DLD1 (cell line): ENCODE results near the gene POLR2H.
"Not testable (repeated sequence)": the region's sequence is repeated elsewhere in the genome, so short reads cannot be mapped to it uniquely, and the experiment has no call there.

ENCODE experiments used
- in situ Hi-C: cut with HindIII; loops from 2 replicates; pipeline ENCODE4 v1.10.0; 2017; ENCODE audit warnings: low sequenced_read_pairs

POLR2H gene

GRCh38 chr3:184335661-184336546 lies 25.6 kb upstream of the POLR2H start:
- in situ Hi-C loops = no loop called here

- in situ Hi-C loops = no loop called here
Measured at GRCh38 chr3:184336547-184337398, 24.7 kb upstream of the POLR2H start.

GRCh38 chr3:184337399-184337714 lies 24.2 kb upstream of the POLR2H start, which contains the start of gene FAM131A:
TSS of gene FAM131A (plus strand) at chr3:184337600. CDS start at chr3:184337631, 31 bp downstream.
- in situ Hi-C loops = no loop called here

DNA sequence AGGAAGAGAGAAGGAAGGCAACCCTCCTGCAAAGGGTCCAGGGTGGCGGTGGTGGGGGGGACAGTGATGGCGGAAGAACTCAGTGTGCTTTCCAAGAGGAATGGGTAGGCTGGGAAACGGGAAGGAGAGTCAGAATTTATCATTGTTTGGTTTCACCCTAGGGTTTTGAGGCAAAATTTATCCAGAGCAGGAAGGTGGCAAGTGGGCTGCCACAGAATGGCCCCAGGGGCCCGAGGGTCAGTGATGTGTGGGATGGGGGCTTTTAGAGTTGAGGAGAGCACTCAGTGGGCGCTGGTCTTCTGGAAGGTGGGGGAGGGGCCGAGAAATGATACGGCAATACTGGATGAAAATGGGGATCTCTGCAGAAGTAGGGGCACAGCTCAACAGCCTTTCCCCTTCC lies 23.5 kb upstream of the POLR2H start:
- in situ Hi-C loops = no loop called here

- in situ Hi-C loops = no loop called here
Measured at GRCh38 chr3:184338511-184338945, 23.0 kb upstream of the POLR2H start.

- in situ Hi-C loops = no loop called here
Measured at GRCh38 chr3:184339001-184339400, 22.5 kb upstream of the POLR2H start.

DNA sequence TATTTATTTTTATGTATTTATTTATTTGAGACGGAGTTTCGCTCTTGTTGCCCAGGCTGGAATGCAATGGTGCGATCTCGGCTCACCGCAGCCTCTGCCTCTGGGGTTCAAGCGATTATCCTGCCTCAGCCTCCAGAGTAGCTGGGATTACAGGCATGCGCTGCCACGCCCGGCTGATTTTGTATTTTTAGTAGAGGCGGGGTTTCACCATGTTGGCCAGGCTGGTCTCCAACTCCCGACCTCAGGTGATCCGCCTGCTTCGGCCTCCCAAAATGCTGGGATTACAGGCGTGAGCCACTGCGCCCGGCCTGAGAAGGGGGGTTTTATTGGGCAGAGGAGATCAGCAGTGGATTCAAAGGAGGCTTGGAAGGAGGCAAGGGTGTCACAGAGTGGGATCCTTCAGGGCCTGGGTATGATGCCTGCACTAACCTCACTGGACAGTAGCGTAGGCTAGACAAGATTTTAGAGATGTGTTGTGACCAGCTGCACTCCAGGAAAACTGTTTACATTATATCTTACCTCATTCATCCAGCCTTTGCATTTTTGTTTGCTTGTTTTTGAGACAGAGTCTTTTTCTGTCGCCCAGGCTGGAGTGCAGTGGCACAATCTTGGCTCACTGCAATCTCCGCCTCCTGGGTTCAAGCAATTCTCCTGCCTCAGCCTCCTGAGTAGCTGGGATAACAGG lies 21.9 kb upstream of the POLR2H start:
- in situ Hi-C loops = not testable (repeated sequence)

- in situ Hi-C loops = no loop called here
Measured at GRCh38 chr3:184341925-184342324, 19.6 kb upstream of the POLR2H start.

DNA sequence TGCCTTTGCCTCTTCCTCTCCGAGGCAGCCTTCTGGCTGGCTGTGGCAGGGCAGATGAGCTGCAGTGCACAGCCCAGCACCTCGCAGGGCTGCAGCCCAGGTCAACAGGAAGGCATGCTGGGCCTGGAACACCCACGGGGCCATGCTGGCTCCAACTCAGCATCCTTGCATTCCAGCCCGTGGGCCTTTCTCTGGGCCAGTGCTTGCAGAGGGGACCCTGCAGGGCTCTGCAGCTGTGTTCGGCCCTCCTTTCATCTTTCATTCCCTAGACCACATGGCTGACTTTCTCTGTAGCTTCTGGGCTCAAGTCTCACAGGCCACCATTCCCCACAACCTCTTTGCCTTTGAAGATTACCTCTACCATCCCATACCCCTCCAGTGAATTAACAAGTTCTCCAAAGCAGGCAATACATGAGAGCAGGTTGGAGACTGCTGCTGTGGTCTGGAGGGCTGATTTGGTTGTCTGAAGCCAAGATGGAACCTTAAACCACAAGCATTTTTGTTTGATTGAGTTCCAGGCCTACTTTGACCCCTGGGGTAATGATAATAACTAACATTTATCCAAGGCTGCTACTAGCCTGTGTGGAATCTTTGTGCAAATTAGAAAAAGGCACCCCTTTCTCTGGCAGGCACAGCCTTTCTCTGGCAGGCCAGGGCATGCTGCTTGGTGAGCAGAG lies 18.2 kb upstream of the POLR2H start:
- in situ Hi-C loops = no loop called here

DNA sequence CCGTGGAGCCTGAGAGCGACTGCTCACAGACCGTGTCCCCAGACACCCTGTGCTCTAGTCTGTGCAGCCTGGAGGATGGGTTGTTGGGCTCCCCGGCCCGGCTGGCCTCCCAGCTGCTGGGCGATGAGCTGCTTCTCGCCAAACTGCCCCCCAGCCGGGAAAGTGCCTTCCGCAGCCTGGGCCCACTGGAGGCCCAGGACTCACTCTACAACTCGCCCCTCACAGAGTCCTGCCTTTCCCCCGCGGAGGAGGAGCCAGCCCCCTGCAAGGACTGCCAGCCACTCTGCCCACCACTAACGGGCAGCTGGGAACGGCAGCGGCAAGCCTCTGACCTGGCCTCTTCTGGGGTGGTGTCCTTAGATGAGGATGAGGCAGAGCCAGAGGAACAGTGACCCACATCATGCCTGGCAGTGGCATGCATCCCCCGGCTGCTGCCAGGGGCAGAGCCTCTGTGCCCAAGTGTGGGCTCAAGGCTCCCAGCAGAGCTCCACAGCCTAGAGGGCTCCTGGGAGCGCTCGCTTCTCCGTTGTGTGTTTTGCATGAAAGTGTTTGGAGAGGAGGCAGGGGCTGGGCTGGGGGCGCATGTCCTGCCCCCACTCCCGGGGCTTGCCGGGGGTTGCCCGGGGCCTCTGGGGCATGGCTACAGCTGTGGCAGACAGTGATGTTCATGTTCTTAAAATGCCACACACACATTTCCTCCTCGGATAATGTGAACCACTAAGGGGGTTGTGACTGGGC lies 16.8 kb upstream of the POLR2H start:
- in situ Hi-C loops = no loop called here

- in situ Hi-C loops = no loop called here
Measured at GRCh38 chr3:184345317-184346144, 16.0 kb upstream of the POLR2H start.

DNA sequence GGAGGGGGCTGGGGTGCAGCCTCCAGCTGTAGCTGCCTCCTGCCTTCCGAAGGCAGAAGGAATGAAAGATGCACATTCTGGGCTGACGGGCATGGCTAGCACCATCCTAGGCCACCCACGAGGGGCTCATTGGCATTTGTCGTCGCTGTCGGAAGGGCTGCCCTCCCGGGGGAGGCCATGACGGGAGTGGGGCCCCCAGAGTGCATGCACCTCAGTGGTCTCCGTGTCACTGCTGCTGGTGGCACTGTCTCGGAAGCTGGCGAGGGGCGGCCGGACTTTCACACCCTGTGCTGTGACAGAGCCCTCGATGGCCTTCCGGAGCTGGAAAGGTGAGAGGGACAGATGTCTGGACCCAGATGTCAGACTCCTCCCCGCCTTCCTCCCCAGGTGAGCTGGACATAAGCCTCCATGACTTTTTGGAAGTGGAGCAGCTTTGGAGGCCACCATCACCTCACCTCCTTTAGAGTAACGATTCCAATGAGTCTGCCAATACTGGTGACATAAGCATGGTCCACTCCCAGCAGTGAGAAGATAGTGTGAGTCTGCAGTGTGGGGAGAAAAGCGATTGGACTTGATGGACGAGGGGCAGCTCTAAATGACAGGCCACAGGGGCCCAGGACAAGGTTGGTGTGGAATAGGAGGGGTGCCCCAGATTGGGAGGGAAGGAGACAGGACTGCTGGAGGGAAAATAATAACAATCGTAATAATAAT lies 14.9 kb upstream of the POLR2H start:
- in situ Hi-C loops = no loop called here

- in situ Hi-C loops = no loop called here
Measured at GRCh38 chr3:184347321-184348056, 14.0 kb upstream of the POLR2H start.

DNA sequence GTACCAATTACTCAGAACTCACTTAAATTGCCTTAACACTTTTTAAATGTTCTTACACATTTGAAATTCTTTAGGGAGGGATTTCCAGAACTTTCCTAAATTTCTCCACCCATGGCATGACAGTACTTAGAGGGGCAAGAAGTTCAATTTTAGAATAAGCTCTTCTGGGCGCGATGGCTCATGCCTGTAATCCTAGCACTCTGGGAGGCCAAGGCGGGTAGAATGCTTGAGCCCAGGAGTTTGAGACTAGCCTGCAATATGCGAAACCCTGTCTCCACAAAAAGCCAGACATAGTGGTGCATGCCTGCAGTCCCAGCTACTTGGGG lies 13.5 kb upstream of the POLR2H start:
- in situ Hi-C loops = no loop called here

DNA sequence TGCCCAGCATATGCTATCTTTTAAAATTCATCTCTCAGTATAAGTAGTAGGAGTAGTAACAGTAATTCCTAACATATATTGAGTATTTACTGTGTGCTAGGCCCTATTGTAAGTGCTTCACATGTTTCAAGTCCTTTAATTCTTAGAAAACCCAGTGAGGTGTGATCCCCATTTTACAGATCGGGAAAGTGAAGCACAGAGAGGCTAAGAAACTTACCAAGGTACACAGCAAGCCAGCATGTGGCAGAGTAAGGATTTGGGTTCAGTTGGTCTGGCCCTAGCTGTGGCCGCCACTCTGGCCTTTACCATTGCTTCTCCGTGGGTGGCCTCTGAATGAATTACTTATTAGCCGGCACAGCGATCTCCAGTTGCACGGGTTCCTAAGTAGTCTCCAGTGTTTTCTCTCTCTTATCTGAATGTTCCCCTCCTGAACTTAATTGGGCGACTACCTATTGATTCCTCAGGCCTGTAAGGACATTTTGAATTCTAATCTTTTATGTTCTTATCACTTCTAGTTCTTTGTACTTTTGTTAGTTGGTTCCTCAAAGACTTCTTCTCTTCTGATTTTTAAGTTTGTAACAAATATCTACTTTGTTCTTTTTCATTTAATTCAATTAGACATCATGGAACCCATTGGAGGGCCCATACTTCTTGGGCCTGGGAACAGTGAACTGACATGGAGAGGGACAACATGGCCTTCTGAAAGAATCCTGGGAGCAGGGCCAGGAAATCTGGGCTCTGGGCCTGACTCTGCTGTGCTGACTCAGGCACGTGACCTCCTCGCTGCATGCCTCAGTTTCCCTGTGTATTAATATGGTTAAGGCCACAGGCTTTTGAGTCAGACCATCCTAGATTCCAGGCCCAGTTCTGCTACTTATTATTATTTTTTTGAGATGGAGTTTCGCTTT lies 11.7 kb upstream of the POLR2H start:
- in situ Hi-C loops = loop anchor here (25.0 kb wide), 1 partner anchor 187 kb away; no protein-coding TSS in a partner anchor

GRCh38 chr3:184350618-184351017 lies 10.9 kb upstream of the POLR2H start:
- in situ Hi-C loops = loop anchor here (25.0 kb wide), 1 partner anchor 187 kb away; no protein-coding TSS in a partner anchor
